Loucy (cell line): Measurements from ENCODE around the gene FGG.

ENCODE experiments used
- EZH2phosphoT487 ChIP-seq: fragments of 200-600 bp; IDR thresholded peaks from 2 replicates; pipeline ENCODE4 v1.6.1; 2018; ENCODE audit warnings: antibody characterized with exemption, mild to moderate bottlenecking, moderate library complexity, borderline replicate concordance
- TF ChIP-seq, protein P1 (sequence below): fragments of 200-600 bp; sonication (generic); conservative IDR thresholded peaks from 2 replicates; pipeline ENCODE4 v1.5.1; 2014; ENCODE audit warnings: mild to moderate bottlenecking, antibody characterized with exemption, low read length

DNA sequence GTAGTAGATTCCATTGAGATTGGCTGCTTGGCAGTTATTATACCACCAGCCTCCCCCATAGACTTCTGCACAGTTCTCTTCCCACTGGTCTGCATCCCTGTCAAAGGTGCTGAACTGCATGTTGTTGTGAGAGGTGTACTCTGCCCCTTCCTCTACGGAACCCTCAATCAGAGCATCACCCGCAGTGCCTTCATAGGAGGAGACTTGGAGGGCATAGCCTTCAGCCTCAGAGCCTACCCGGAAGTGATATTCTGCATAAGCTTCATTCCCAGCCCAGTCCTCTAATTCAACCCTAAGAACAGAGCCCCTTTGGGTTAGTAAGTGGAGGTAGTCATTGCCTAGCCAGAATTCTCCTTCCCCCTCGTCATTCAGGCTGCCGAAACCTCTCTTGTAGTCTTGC lies 28.2 kb downstream of the FGG start:
- TF ChIP-seq EZH2phosphoT487: no peak
- TF ChIP-seq, protein P1, sequence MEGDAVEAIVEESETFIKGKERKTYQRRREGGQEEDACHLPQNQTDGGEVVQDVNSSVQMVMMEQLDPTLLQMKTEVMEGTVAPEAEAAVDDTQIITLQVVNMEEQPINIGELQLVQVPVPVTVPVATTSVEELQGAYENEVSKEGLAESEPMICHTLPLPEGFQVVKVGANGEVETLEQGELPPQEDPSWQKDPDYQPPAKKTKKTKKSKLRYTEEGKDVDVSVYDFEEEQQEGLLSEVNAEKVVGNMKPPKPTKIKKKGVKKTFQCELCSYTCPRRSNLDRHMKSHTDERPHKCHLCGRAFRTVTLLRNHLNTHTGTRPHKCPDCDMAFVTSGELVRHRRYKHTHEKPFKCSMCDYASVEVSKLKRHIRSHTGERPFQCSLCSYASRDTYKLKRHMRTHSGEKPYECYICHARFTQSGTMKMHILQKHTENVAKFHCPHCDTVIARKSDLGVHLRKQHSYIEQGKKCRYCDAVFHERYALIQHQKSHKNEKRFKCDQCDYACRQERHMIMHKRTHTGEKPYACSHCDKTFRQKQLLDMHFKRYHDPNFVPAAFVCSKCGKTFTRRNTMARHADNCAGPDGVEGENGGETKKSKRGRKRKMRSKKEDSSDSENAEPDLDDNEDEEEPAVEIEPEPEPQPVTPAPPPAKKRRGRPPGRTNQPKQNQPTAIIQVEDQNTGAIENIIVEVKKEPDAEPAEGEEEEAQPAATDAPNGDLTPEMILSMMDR: no peak
